Esophagus squamous epithelium (tissue), 5 donors: Measurements from ENCODE around the gene WDFY1. TPM values are rescaled to one million over a fixed set of nuclear protein-coding genes. Genes with fewer than 3 reads are reported as not detected.
"Not testable (repeated sequence)": the region's sequence is repeated elsewhere in the genome, so short reads cannot be mapped to it uniquely, and the experiment has no call there.

ENCODE experiments used
- DNase-seq: peaks from one replicate; lab custom pipeline; 2025; lab: John Stamatoyannopoulos, UW
- H3K27ac ChIP-seq, 4 donors: fragments of 200-600 bp; sonication (generic); one replicate each; pipeline ENCODE4 v1.5.1; 2016 to 2019; ENCODE audit warnings: mild to moderate bottlenecking in 1 of 4
- H3K27me3 ChIP-seq, 4 donors: fragments of 200-600 bp; sonication (generic); 1 replicate in 3 of 4; 2 replicates in 1 of 4; pipeline versions ENCODE4 v1.5.1 to v1.6.0; 2017 to 2021; ENCODE audit warnings: antibody characterized with exemption in 1 of 4
- H3K36me3 ChIP-seq, 3 donors: fragments of 200-600 bp; sonication (generic); one replicate each; pipeline ENCODE4 v1.5.1; 2016 to 2019
- H3K4me1 ChIP-seq, 3 donors: fragments of 200-600 bp; sonication (generic); one replicate each; pipeline ENCODE4 v1.5.1; 2017 to 2019
- H3K4me3 ChIP-seq, 4 donors: fragments of 200-600 bp; sonication (generic); 1 replicate in 3 of 4; 2 replicates in 1 of 4; pipeline ENCODE4 v1.5.1; 2016 to 2019; ENCODE audit warnings: mild to moderate bottlenecking in 2 of 4, moderate library complexity in 1 of 4
- H3K9me3 ChIP-seq, 3 donors: fragments of 200-600 bp; sonication (generic); one replicate each; pipeline ENCODE4 v1.5.1; 2016 to 2019
- POLR2A ChIP-seq, 4 donors: fragments of 450-650 bp; IDR thresholded peaks; one replicate each; pipeline ENCODE4 v1.6.1; 2017; ENCODE audit warnings: antibody characterized with exemption in 4 of 4, mild to moderate bottlenecking in 4 of 4, moderate library complexity in 3 of 4
- WGBS, 2 donors: methylation state at CpG; one replicate each; pipeline ENCODE4 v1.1.5; 2018; 5-methylcytosine and 5-hydroxymethylcytosine counted together
- intact Hi-C: fragments of 100-400 bp; cut with DNase I; formaldehyde crosslinking; loops from one replicate; pipeline ENCODE4 v1.15.0; 2022
- total RNA-seq, 4 donors: library from RNA; depleted of rRNA; stranded (reverse); fragments of >200 nt; gene quantifications; one replicate each; pipeline ENCODE4 v1.1.0, GENCODE V29; 2016
- TF ChIP-seq, protein P1 (sequence below), 6 experiments: fragments of 450-650 bp in 4 of 6; fragments of 200-600 bp in 2 of 6; sonication (generic) in 2 of 6; IDR thresholded peaks; one replicate each; pipeline ENCODE4 v1.5.1; 2016 to 2019; ENCODE audit warnings: antibody characterized with exemption in 6 of 6, mild to moderate bottlenecking in 4 of 6, moderate library complexity in 4 of 6
- donor health status: DM: yes; HTN: yes; CAD: no.

WDFY1 gene
- total RNA-seq, 4 donors from 2014 or later, result 13.8 to 36.4 (median 21.3) TPM

- Histone ChIP-seq H3K27ac (no peak overlapping the region), H3K27me3 (no peaks in the 10 kb centered on the region), H3K9me3 (no peaks in the 10 kb centered on the region), H3K4me1 (peaks cover 0 to 15% (median 0%) of the 10 kb centered on the region in 3 donors), H3K36me3 (peaks cover 3 to 83% (median 5%) of the 10 kb centered on the region in 3 donors), H3K4me3 (no peak overlapping the region)
- no peak for DNase-seq
- 58 to 77% methylated on average over 3 of the region's 3 CpGs for WGBS, 2 donors
- intact Hi-C loops, result no loop called here
- TF ChIP-seq, protein P1, sequence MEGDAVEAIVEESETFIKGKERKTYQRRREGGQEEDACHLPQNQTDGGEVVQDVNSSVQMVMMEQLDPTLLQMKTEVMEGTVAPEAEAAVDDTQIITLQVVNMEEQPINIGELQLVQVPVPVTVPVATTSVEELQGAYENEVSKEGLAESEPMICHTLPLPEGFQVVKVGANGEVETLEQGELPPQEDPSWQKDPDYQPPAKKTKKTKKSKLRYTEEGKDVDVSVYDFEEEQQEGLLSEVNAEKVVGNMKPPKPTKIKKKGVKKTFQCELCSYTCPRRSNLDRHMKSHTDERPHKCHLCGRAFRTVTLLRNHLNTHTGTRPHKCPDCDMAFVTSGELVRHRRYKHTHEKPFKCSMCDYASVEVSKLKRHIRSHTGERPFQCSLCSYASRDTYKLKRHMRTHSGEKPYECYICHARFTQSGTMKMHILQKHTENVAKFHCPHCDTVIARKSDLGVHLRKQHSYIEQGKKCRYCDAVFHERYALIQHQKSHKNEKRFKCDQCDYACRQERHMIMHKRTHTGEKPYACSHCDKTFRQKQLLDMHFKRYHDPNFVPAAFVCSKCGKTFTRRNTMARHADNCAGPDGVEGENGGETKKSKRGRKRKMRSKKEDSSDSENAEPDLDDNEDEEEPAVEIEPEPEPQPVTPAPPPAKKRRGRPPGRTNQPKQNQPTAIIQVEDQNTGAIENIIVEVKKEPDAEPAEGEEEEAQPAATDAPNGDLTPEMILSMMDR (IDR thresholded peaks at IDR 0.05), result no peak
- TF ChIP-seq POLR2A (IDR thresholded peaks at IDR 0.05), result no peak
Measured at GRCh38 chr2:223884399-223884798, 60.7 kb downstream of the WDFY1 start.

GRCh38 chr2:223882715-223883114 lies 62.4 kb downstream of the WDFY1 start:
- H3K36me3 ChIP-seq, result peaks cover 6 to 94% (median 15%) of the 10 kb centered on the region in 3 donors

DNA sequence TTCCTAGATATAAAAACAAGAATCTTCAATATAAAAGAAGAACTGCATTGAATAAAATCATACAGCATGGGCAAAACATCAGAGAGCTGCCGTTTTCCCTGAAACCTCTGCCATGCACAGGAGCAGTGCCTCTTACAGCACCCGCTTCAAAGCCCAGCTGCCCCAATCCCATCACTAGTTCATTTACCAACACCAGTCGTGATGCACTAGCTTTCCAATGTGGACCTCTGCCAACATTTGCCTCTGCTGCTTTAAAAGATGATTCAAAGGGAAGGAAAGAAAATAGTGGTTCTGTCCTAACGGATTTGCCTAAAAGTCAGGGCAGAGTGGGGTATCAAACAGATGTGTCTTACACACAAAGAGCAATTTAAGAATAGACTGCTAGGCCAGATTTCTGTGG lies 64.3 kb downstream of the WDFY1 start:
- H3K4me1 ChIP-seq, result no peaks in the 10 kb centered on the region
- no peaks in the 10 kb centered on the region for H3K9me3 ChIP-seq
- no peak for DNase-seq
- intact Hi-C loops, result no loop called here
- TF ChIP-seq, protein P1 (IDR thresholded peaks at IDR 0.05), result no peak
- no peak for TF ChIP-seq POLR2A (IDR thresholded peaks at IDR 0.05)
- H3K4me3 ChIP-seq, result no peak overlapping the region
- no peaks in the 10 kb centered on the region for H3K27me3 ChIP-seq
- H3K27ac ChIP-seq, result no peak overlapping the region
- 67 to 81% methylated on average over 4 of the region's 4 CpGs for WGBS, 2 donors
- H3K36me3 ChIP-seq, result peaks cover 6 to 100% (median 15%) of the 10 kb centered on the region in 3 donors

More at GRCh38 chr2:223882715-223883114, 62.4 kb downstream of the WDFY1 start:
- intact Hi-C loops, result no loop called here
- Histone ChIP-seq H3K4me3 (no peak overlapping the region), H3K9me3 (no peaks in the 10 kb centered on the region), H3K4me1 (peaks cover 0 to 11% (median 0%) of the 10 kb centered on the region in 3 donors), H3K27me3 (no peaks in the 10 kb centered on the region), H3K27ac (no peak overlapping the region)
- no peak for TF ChIP-seq POLR2A (IDR thresholded peaks at IDR 0.05)
- TF ChIP-seq, protein P1 (IDR thresholded peaks at IDR 0.05), result no peak
- WGBS, 2 donors, result 94 to 97% methylated on average over 5 of the region's 5 CpGs
- no peak for DNase-seq

- Histone ChIP-seq H3K4me1 (no peaks in the 10 kb centered on the region), H3K36me3 (peaks cover 6 to 100% (median 15%) of the 10 kb centered on the region in 3 donors), H3K4me3 (no peak overlapping the region), H3K27ac (no peak overlapping the region), H3K9me3 (no peaks in the 10 kb centered on the region), H3K27me3 (no peaks in the 10 kb centered on the region)
- intact Hi-C loops, result no loop called here
- no peak for TF ChIP-seq POLR2A (IDR thresholded peaks at IDR 0.05)
- TF ChIP-seq, protein P1 (IDR thresholded peaks at IDR 0.05), result no peak
- WGBS, 2 donors, result 71 to 78% methylated on average over 6 of the region's 6 CpGs
- DNase-seq, result no peak
Measured at GRCh38 chr2:223877721-223878410, 67.3 kb downstream of the WDFY1 start.

DNA sequence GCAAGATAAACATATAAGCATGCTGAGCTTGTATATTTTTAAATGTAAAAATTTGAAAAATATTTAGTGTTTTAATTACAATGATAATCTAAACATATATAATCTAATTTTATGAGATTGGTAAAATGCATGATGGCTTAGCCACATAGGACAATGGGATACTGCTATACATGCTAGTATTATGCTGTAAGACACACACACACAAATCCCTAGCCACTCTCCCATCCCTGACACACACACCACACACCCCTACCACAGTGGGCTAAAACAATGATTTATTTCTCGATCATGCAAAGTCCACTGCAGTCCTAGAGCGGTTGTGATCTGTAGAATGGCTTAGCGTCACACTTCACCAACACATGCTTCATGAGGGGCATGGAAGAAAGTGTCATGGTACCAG lies 71.5 kb downstream of the WDFY1 start:
- intact Hi-C loops, result no loop called here
- Histone ChIP-seq H3K4me1 (no peaks in the 10 kb centered on the region), H3K4me3 (no peak overlapping the region), H3K36me3 (peaks cover 0 to 80% (median 4%) of the 10 kb centered on the region in 3 donors), H3K27me3 (no peaks in the 10 kb centered on the region), H3K9me3 (no peaks in the 10 kb centered on the region), H3K27ac (no peak overlapping the region)
- no peak for TF ChIP-seq POLR2A (IDR thresholded peaks at IDR 0.05)
- TF ChIP-seq, protein P1 (IDR thresholded peaks at IDR 0.05), result no peak
- DNase-seq, result no peak
- WGBS, 2 donors, result 90 to 97% methylated on average over 3 of the region's 3 CpGs

DNA sequence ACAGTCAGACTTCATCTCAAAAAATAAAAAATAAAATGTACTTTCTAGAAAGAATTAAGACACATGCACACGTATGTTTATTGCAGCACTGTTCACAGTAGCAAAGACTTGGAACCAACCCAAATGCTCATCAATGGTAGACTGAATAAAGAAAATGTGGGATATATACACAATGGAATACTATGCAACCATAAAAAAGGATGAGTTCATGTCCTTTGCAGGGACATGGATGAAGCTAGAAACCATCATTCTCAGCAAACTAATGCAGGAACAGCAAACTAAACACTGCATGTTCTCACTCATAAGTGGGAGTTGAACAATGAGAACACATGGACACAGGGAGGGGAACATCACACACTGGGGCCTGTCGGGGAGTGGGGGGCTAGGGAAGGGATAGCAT lies 72.4 kb downstream of the WDFY1 start:
- 90 to 95% methylated on average over 2 of the region's 2 CpGs for WGBS, 2 donors
- H3K4me3 ChIP-seq, intact Hi-C loops, H3K4me1 ChIP-seq, H3K27ac ChIP-seq, H3K9me3 ChIP-seq, H3K27me3 ChIP-seq, DNase-seq: not testable (repeated sequence)
- H3K36me3 ChIP-seq, result peaks cover 0 to 71% (median 0%) of the 10 kb centered on the region in 3 donors

- H3K36me3 ChIP-seq, result peaks cover 0 to 60% (median 0%) of the 10 kb centered on the region in 3 donors
- DNase-seq, H3K4me3 ChIP-seq, H3K27me3 ChIP-seq, H3K9me3 ChIP-seq, H3K4me1 ChIP-seq, intact Hi-C loops, H3K27ac ChIP-seq: not testable (repeated sequence)
- 82 to 87% methylated on average over 12 of the region's 12 CpGs for WGBS, 2 donors
Measured at GRCh38 chr2:223871661-223872060, 73.5 kb downstream of the WDFY1 start.
